HUDEP-2 (cell line): ENCODE results near the gene CTNNA1.

Experiments
- DNase-seq, 76 experiments: peaks; one replicate each; lab custom pipeline; 2025; ENCODE audit not compliant: unreplicated experiment in 76 of 76; lab: John Stamatoyannopoulos, UW

CTNNA1 gene

GRCh38 chr5:138843316-138844124, 90.3 kb downstream of the CTNNA1 start:
- no peak for DNase-seq

DNA sequence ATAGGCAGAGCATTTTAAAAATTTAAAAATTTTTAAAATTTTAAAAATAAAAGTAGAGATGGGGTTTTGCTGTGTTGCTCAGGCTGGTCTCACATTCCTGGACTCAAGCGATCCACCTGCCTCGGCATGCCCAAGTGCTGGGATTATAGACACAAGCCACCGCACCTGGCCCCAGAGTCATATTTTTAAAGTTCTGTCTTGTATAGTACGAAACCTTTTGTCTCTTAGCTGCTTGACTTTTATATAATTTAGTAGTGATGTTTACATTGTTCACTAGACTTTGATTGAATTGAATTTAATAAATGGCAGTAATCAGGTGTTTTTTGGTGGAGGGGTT, 90.9 kb downstream of the CTNNA1 start:
- DNase-seq, result no peak

DNA sequence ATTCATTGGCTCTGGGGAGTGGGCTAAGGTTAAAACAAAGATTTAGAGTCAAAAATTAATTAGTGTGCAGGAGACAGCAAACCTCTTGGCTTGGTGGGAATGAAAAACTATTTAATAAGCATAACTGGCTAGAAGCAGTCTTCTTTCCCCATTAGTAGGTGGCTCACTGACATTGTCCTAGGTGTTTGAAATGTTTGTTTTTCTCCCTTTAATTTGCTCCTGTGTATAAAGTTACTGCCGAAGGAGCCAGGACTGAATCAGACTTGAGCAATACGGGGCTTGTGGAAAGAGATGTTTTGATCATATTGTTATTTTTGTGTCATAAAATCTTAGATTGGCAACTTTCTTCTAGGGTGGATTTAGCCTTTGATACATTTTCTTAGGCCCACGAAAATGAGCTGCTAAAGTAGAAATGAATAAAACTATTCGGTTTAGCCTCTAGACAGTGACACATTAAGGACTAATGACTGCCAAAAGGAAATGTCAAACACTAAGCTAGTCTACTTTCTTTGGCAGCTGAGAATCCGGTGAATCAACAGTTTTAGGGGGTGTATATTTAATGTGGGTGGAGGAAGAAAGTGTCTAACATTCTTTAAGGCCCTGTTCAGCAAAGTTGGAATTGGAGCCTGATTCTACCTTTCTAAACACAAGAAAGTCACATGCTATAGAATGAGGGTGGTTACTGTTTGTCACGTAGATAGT, 91.7 kb downstream of the CTNNA1 start:
- no peak for DNase-seq

DNA sequence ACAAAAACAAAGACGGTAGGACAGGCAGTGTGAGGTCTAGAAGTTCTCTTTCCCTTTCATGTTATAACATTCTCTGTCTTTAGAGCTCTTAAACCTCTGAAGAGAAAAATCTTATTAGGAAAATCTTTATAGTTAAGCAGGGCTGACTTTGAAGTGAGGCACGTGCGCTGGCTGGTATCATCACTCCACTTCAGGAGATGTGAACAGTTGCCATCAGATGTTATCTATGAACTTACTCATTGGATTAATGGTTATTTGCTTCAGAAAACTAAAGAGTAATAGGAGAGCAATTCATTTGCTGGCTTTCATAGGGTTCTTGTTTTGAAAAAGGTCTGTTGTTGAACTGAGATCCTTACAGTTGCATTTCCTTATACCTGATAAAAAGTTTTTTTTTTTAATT, 96.2 kb downstream of the CTNNA1 start:
- peak in 7 of 76 experiments; percentile 1 to 34 (median 7) for DNase-seq

DNA sequence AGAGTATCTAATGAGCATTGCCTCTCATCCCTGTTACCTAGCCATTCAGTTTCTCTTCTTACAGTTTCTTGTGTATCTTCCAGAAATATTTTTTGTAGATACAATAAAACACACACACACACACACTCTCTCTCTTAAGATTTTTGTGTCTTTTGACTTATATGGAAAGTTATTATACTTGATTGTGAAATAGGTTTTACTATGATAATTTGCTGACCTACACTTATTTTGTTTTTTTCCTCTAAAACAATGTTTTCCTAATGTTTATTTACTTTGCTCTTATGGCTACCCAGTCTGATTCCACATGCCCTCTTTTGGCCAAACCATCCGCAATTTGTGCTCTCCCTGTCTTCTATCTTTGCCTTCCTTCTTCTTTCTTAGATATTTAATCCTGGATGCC, 96.7 kb downstream of the CTNNA1 start:
- no peak for DNase-seq

GRCh38 chr5:138850865-138851435, 97.7 kb downstream of the CTNNA1 start:
- DNase-seq, result no peak

DNA sequence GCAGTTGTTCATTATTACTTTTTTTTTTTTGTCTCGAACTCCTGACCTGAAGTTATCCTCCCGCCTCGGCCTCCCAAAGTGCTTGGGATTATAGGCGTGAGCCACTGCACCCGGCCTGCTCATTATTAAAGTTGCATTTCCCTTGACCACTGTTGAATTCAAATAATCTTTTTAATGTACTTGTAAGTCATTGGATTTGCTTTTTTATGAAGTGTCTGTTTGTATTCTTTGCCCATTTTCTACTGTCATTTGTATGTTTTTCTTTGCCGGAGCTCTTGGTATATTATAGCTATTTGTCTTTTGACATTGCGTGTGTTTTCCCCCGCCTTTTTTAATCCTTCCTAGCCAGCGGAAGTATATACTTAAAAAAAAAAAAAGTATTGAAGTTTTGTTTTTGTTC, 99.9 kb downstream of the CTNNA1 start:
- no peak for DNase-seq

DNA sequence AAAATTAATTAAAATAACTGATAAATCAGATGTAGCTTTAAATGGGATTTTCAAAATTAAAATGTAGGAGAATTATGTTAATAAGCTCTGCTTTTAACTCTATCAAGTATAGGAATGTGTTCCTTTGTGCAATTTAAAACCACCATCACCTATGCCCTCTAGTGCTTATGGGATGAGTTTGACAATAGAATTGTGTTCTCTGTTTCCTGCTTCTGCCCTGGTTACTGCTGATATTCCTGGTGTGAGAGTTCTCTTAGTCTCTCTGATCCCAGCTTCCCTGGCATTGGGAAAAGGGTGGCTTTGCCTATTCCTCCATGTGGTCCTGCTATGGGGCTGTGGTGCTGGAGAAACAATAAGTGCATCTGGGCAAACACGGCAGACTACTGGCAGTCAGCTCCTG, 113.8 kb downstream of the CTNNA1 start:
- DNase-seq, result no peak

DNA sequence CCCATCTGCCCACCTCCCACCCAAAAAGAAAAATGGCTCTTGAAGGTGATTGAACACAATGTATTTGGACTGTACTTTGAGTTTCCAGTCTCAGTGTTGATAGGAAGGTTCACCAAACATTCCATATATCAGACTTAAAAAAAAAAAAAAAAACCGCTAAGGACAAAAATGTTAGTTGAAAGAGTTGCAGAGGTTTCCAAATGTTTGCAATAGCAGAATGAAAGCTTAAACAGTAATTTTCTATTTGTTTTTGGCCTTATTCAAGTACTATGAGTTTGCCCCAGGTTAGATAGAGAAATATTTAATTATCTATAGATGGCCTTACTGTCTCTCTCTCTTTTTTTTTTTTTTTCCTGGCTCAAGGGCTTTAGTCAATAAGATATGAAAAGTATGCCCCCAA, 115.8 kb downstream of the CTNNA1 start:
- no peak for DNase-seq

GRCh38 chr5:138869763-138870500, 116.7 kb downstream of the CTNNA1 start:
- no peak for DNase-seq

DNA sequence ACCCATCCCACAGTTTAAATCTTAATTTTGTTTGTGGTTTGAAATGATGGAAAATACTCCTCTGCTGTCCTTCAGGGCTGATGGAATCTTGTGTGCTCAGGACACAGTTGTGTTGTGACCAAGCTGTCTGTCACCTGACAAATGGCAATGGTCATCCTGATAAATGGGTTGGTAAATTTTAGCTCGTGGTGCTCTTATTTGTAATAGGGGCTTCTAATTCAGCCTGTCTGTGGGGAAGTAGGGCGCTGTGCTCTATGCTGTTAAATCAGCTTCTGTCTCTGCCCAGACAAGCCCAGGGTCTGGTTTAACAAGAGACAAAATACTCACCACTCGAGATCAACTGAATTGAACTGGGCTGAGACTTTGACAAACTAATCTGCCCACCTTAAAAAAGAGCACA, 117.4 kb downstream of the CTNNA1 start:
- DNase-seq, result peak in 1 of 76 experiments; percentile 7

DNA sequence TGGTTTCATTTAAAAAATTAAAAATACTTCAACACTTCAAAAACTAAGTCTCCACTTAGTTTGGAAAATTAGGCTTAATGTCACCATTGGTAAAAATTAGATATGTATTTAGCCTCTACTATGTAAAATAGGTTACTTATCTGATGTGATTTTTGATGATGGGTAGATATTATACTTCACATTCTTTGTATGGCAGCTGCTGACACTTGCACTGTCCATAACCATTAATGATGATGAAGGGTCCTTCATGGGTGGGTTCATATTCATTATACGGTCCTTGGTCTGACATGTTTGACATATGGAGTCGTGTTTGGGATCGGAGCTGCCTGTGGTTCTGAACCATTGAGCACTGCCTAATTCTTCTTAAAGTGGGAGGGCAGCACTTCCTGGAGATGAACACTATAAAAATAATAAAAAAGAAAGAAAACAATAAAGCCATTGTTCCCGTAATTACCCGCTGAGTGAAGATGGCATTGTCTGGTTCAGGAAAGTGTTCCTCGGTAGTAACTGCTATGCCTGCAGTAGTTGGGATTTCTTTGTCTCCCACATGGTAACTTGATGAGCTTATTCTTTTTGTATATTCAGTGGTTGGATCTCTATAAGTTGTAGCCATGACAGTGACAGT, 119.7 kb downstream of the CTNNA1 start:
- DNase-seq, result no peak

- DNase-seq, result no peak
Observed at GRCh38 chr5:138873466-138874221, 120.4 kb downstream of the CTNNA1 start.

- DNase-seq, result no peak
Observed at GRCh38 chr5:138874241-138874640, 121.0 kb downstream of the CTNNA1 start.

- DNase-seq, result no peak
Observed at GRCh38 chr5:138874771-138875551, 121.7 kb downstream of the CTNNA1 start, which contains the start of gene LRRTM2. Gene LRRTM2, minus strand, starts transcription at chr5:138875335. Its CDS starts 424 bp downstream, at chr5:138874911.

DNA sequence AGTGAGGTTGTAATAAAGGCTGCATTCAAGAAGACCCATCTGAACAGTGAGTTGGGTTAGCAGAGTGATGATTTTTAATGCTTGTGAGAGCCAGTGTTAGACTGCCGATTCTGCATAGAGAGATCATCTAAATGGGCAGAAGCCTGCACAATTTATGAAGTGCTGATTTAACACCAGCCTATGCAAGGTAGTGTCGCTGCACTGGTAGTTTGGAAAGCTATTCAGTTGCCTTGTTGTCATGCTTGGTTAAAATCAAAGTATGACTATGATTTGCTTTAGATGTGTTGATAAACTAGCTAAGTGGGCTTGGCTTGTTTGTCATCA, 122.3 kb downstream of the CTNNA1 start:
- DNase-seq, result no peak

DNA sequence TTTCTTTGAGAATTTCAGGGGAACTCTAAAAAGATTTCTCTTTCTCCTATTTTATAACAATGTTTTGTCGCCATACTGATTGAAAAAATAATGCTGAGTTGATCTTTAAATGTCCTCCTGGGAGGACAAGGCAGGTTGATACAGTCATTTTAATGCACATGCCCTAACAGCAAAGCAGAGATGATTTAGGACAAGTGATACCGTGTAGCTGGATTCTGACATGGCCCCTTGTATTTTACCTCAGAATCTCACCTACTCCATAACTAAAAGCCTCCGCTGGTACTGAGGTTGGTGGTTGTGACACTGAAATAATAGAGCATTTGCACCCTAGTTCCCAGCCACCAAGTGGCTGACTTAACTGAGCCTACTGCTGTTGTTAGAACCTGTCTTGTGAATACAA, 122.7 kb downstream of the CTNNA1 start:
- no peak for DNase-seq

GRCh38 chr5:138876811-138877210, 123.6 kb downstream of the CTNNA1 start:
- DNase-seq, result no peak

GRCh38 chr5:138878437-138879235, 125.4 kb downstream of the CTNNA1 start:
- DNase-seq, result no peak
